Stimulated activated naive CD4-positive, alpha-beta T cell treated with Interleukin-2 at 50 U/mL for 16 hours (primary cell): Measurements from ENCODE around the gene NSUN6.

Experiments used
- DNase-seq: peaks from one replicate; lab custom pipeline; 2025; lab: John Stamatoyannopoulos, UW

The NSUN6 gene

DNA sequence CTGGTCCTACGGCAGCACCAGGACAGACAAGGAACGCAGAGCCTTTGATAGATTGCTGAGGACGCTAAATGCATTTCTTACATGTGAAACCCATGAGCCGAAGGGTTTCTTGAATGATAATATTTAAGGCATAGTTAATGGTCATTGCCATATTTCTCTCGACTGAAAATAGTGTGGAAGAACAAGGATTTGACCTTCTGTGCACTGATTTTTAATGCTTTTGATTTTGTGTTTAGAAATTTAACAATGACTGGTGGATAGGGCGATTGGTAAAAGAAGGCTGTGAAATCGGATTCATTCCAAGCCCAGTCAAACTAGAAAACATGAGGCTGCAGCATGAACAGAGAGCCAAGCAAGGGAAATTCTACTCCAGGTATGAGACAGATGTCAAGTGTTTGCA lies 150.8 kb downstream of the NSUN6 start:
- no peak for DNase-seq

DNA sequence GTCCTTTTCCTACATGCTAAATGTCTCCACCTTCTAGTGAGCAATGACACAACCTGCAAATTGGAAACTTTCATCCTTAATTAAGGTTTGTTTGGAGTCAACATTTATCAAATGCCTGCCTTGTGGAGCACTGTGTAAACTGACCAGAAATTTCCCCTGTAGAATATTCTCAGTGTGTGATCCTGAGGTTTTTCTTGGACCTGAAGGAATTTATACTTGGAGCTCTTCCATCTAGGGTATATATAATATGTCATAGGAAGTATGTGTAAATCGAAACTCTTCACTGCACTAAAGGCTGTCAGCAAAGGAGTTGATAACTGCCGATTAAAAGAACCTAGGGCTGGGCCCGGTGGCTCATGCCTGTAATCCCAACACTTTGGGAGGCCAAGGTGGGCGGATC lies 152.4 kb downstream of the NSUN6 start:
- DNase-seq: no peak

DNA sequence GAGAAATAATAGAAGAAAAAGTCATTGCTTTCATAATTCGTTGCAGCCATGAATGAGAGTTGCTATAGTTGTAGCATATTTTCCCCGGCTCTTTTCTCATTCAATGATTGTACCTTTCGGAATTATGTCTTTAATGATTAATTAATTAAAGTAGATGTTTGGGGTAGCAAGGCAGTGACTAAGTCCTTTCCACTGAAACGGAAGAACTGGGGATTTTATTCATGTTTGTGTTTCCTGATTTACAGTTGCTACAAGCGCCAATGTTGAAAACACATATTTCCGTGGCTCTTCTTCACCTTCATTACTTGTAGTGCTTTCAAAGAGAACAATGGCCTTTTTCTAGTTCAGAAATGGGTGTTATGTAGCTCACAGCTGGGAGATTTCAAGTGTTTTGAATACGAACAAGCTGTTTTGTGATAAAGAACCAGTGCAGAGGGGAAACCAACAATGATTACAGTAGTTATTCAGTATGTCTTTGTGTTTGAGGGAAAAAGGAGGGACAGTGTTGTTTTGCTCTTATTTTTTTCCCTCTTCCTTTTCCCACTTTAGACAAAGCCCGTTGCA lies 153.5 kb downstream of the NSUN6 start:
- no peak for DNase-seq
